Measurements from ENCODE around the gene BLVRB. TPM values are rescaled to one million over a fixed set of nuclear protein-coding genes. Genes with fewer than 3 reads are reported as not detected.
A peak's percentile ranks its signal among the peaks of the same experiment; 100 is the strongest.

BLVRB gene
- total and polyA plus RNA-seq, 9 donors: 16.8 to 135 (median 75.5) TPM

- peak in 1 of 5 donors; percentile 54 for DNase-seq
- H3K27me3 ChIP-seq: no peaks in the 10 kb centered on the region
- no peak overlapping the region for H3K27ac ChIP-seq
- TF ChIP-seq CTCF (IDR thresholded peaks at IDR 0.05): no peak
- no peak for TF ChIP-seq EP300 (IDR thresholded peaks at IDR 0.05)
- no peak for TF ChIP-seq POLR2A (IDR thresholded peaks at IDR 0.05)
- H3K4me1 ChIP-seq (ENCODE audit: insufficient read depth): peaks cover 6% of the 10 kb centered on the region
- no peaks in the 10 kb centered on the region for H3K9me3 ChIP-seq
- H3K4me3 ChIP-seq: no peak overlapping the region
- WGBS, 3 donors: 6 to 24% (median 8%) methylated on average over 93 to 105 of the region's 105 CpGs
- H3K36me3 ChIP-seq: no peaks in the 10 kb centered on the region
- intact Hi-C loops (cut with DNase I): loop anchor here in 1 of 4 donors (10.0 kb wide), 1 partner anchor 188 kb away; no protein-coding TSS in a partner anchor
Observed at GRCh38 chr19:40512473-40513344, 47.2 kb upstream of the BLVRB start.

- DNase-seq: no peak
- no peak for TF ChIP-seq CTCF (IDR thresholded peaks at IDR 0.05)
- no peak for TF ChIP-seq POLR2A (IDR thresholded peaks at IDR 0.05)
- no peak for TF ChIP-seq EP300 (IDR thresholded peaks at IDR 0.05)
- Histone ChIP-seq H3K9me3 (no peaks in the 10 kb centered on the region), H3K4me3 (no peak overlapping the region), H3K36me3 (no peaks in the 10 kb centered on the region), H3K4me1 (ENCODE audit: insufficient read depth) (peaks cover 6% of the 10 kb centered on the region), H3K27ac (no peak overlapping the region), H3K27me3 (no peaks in the 10 kb centered on the region)
- 18 to 44% (median 23%) methylated on average over 1 of the region's 1 CpG for WGBS, 3 donors
- intact Hi-C loops (cut with DNase I): loop anchor here in 1 of 4 donors (10.0 kb wide), 1 partner anchor 187 kb away; no protein-coding TSS in a partner anchor
Observed at GRCh38 chr19:40512110-40512472, 46.5 kb upstream of the BLVRB start.

GRCh38 chr19:40511487-40511886 is 45.9 kb upstream of the BLVRB start:
- H3K4me1 ChIP-seq (ENCODE audit: insufficient read depth): peaks cover 6% of the 10 kb centered on the region
- H3K36me3 ChIP-seq: no peaks in the 10 kb centered on the region
- H3K9me3 ChIP-seq: no peaks in the 10 kb centered on the region
- TF ChIP-seq POLR2A (IDR thresholded peaks at IDR 0.05) (no peak), EP300 (IDR thresholded peaks at IDR 0.05) (no peak), CTCF (IDR thresholded peaks at IDR 0.05) (no peak)
- no peak overlapping the region for H3K27ac ChIP-seq
- H3K4me3 ChIP-seq: no peak overlapping the region
- WGBS, 3 donors: 83 to 86% (median 86%) methylated on average over 6 of the region's 6 CpGs
- intact Hi-C loops (cut with DNase I): loop anchor here in 1 of 4 donors (10.0 kb wide), 1 partner anchor 187 kb away; no protein-coding TSS in a partner anchor
- H3K27me3 ChIP-seq: no peaks in the 10 kb centered on the region
- no peak for DNase-seq

GRCh38 chr19:40510526-40511115 is 45.1 kb upstream of the BLVRB start:
- H3K36me3 ChIP-seq: no peaks in the 10 kb centered on the region
- TF ChIP-seq POLR2A (IDR thresholded peaks at IDR 0.05) (no peak), EP300 (IDR thresholded peaks at IDR 0.05) (no peak), CTCF (IDR thresholded peaks at IDR 0.05) (no peak)
- H3K4me3 ChIP-seq: no peak overlapping the region
- no peak overlapping the region for H3K27ac ChIP-seq
- DNase-seq: no peak
- H3K4me1 ChIP-seq (ENCODE audit: insufficient read depth): peaks cover 6% of the 10 kb centered on the region
- WGBS, 3 donors: 83 to 94% (median 86%) methylated on average over 7 of the region's 7 CpGs
- intact Hi-C loops (cut with DNase I): loop anchor here in 1 of 4 donors (10.0 kb wide), 1 partner anchor 186 kb away; no protein-coding TSS in a partner anchor
- no peaks in the 10 kb centered on the region for H3K9me3 ChIP-seq
- H3K27me3 ChIP-seq: no peaks in the 10 kb centered on the region
